Smooth muscle cell of the brain vasculature (primary cell): ENCODE measurements around the gene NUP37.

Source experiments
- DNase-seq: peaks from one replicate; pipeline ENCODE4 v3.0.0-alpha.2; 2012; ENCODE audit warnings: low read depth, low spot score

The NUP37 gene

DNA sequence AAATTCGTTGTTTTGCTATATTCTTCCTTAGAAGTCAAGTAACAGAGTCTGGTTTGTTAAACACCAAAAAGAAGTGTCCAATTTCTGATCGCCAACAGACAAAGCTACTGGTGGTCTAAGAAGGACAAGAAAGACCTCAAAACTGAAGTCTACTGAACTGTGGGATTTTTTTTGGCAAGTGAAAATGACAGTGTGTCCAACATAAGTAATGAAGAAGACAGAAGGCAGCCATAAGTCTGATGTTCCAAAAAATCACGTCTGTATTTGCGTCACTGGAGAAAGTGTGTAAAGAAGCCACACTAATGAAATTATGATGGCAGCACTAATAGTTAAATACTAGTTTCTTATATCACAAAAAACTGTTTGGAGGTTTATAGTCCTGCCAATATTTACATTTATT lies 90.8 kb downstream of the NUP37 start:
- no peak for DNase-seq

DNA sequence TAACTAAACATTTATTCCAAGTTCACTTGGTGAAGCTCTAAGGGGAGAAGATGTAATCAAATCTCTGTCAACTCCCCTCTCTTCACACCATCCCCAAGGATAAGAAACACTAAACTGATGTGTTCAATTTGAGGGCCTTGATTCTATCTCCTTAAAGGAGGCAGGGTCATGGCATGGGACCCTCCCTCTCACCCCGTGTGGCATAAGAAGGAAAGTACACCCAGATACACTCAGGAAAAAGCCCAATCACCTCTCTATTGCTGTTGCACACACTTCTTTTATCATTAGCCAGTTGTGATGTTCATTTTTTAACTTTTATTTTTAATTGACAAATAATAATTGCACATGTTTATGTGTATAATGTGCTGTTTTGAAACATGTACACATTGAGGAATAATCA lies 93.2 kb downstream of the NUP37 start:
- DNase-seq = no peak

DNA sequence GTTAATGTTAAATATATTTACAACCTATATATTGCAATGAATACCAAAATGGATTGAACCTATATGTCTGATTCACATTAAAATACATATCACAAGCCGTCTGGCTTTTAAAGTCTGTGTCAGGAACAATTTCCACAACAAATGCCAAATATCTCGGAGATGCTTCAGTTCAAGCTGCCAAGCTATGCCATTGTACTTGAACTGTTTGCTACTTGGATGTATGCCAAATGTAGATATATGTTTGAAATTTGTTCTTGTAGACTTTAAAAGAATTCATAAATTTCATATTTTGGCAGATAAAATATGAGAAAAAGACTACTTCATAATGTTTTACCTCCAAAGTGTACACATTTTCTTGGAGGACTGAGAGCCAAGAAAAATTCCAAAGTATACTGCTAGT lies 95.1 kb downstream of the NUP37 start:
- no peak for DNase-seq

DNA sequence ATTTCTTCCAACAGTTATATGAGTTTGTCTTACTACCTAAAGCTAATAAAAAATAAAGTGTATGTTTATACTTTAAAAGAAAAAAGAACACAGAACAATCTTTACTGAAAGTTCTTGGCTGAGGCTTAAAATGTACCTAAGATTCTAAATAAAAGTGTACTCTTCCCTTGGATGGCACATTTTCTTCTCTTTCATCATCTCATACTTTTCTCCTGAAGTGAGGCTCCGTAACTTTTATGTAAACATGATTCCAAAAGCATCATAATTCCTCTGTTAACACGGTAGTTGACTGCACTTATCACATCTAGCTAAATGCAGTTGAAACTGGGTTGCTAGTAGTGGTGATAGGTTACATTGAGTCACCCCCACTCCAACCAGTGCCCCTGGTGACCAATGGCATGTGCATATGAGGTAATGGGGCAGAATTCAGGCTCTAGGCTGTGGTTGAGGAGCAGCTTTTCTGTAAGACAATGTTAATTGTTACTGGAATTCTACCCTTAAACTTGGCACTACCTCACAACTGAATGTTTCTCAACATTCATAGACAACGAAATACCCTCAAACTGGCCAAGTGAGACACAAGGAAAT lies 96.5 kb downstream of the NUP37 start:
- no peak for DNase-seq
